H1 (cell line): Measurements from ENCODE around the gene MCRS1. TPM values are rescaled to one million over a fixed set of nuclear protein-coding genes. Genes with fewer than 3 reads are reported as not detected.

Experiments
- polyA plus RNA-seq, 7 experiments: library from polyadenylated mRNA; depleted of rRNA in 3 of 7; stranded (reverse) in 5 of 7; unstranded in 2 of 7; fragments of >200 nt in 5 of 7; fragments of 200-250 nt in 2 of 7; gene quantifications; 1 replicate in 5 of 7; 2 replicates in 1 of 7; 4 replicates in 1 of 7; pipeline versions ENCODE4 v1.2.1 to v1.2.3, GENCODE V29; 2011 to 2013; ENCODE audit warnings: missing spikeins in 2 of 7, mixed read lengths in 2 of 7
- total RNA-seq: library from RNA; stranded (reverse); fragmentation: NEBNext Ultra II Directional; extraction: Animal tissue kit (Norgen Biotek cat#: 25700); gene quantifications from 2 replicates; pipeline ENCODE4 v1.2.1, GENCODE V29; 2021
- TF ChIP-seq, protein P1 (sequence below), 3 experiments: IDR thresholded peaks; 1 replicate in 2 of 3; 2 replicates in 1 of 3; pipeline versions ENCODE4 v1.5.1 to v1.6.1; 2011; ENCODE audit warnings: low read length in 3 of 3, mild to moderate bottlenecking in 3 of 3, inconsistent platforms in 2 of 3, low read depth in 1 of 3, moderate library complexity in 1 of 3; ENCODE audit not compliant: insufficient read depth in 1 of 3; ENCODE audit errors: control extremely low read depth in 1 of 3

MCRS1 gene
- total and polyA plus RNA-seq, 2 of the 8 experiments (the other 6 are each of a cell fraction or from before 2014, with no cell fraction given) = 90.3 to 139 TPM

DNA sequence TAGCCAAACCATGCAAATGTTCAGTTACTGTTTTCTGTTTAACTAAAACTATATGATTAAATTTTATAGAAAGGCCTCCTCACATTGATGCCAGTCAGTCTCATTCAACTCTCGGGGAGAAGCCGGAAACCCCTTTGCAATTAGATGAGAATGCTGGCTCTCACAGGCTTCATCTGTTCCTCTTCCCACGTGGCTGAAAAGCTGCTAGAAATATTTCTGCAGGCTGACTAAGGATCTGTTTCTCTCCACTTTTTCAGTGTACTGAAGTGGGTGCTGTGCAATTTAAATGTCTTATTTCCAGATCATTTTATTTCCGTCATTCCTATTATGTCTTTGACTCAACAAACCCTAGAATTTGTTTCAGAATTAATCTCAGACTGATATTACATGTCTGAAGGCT lies 46.6 kb downstream of the MCRS1 start (continued):
- TF ChIP-seq, protein P1, sequence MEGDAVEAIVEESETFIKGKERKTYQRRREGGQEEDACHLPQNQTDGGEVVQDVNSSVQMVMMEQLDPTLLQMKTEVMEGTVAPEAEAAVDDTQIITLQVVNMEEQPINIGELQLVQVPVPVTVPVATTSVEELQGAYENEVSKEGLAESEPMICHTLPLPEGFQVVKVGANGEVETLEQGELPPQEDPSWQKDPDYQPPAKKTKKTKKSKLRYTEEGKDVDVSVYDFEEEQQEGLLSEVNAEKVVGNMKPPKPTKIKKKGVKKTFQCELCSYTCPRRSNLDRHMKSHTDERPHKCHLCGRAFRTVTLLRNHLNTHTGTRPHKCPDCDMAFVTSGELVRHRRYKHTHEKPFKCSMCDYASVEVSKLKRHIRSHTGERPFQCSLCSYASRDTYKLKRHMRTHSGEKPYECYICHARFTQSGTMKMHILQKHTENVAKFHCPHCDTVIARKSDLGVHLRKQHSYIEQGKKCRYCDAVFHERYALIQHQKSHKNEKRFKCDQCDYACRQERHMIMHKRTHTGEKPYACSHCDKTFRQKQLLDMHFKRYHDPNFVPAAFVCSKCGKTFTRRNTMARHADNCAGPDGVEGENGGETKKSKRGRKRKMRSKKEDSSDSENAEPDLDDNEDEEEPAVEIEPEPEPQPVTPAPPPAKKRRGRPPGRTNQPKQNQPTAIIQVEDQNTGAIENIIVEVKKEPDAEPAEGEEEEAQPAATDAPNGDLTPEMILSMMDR (IDR thresholded peaks at IDR 0.05; ENCODE audit: control extremely low read depth in 1 of 3, insufficient read depth in 1 of 3, low read depth in 1 of 3, low read length in 3 of 3) = no peak
- TF ChIP-seq, all 59 proteins: peak for 0
